Endothelial cell of coronary artery (primary cell): ENCODE results near the gene JPH3. TPM values are rescaled to one million over a fixed set of nuclear protein-coding genes. Genes with fewer than 3 reads are reported as not detected.

Source experiments
- total RNA-seq: library from RNA; depleted of rRNA; stranded (reverse); fragments of >200 nt; gene quantifications from 2 replicates; pipeline ENCODE4 v1.2.3, GENCODE V29; 2014

Gene JPH3
- total RNA-seq: under 0.01 TPM in 1 of 2 replicates, not detected in the other

GRCh38 chr16:87602001-87602775 is at the start of gene JPH3:
Gene JPH3 (plus strand): TSS chr16:87602508. CDS start chr16:87603147, 639 bp downstream.

Other genes starting within 250 kb of the JPH3 start
- gene FBXO31, start 218.7 kb upstream of the JPH3 start, total RNA-seq: 17.0 and 23.9 TPM in 2 replicates
- 17.8 and 27.0 TPM in 2 replicates for gene MAP1LC3B, start 210.2 kb upstream of the JPH3 start, total RNA-seq
- gene ZCCHC14, start 109.5 kb upstream of the JPH3 start, total RNA-seq: 6.4 and 9.9 TPM in 2 replicates
- gene KLHDC4, start 163.5 kb downstream of the JPH3 start, total RNA-seq: 27.6 and 29.0 TPM in 2 replicates